ENCODE results near the gene RPP25L.

- peak; percentile 56 for TF ChIP-seq EZH2 (IDR thresholded peaks at IDR 0.05; ENCODE audit: low read depth, unreplicated experiment)
- no peak for TF ChIP-seq CTCF (conservative IDR thresholded peaks at IDR 0.05; ENCODE audit: low read depth in 2 of 2)
- TF ChIP-seq CREB1 (CRISPR knock-in tag; IDR thresholded peaks at IDR 0.05; ENCODE audit: low read depth) = no peak
Observed at GRCh38 chr9:34576597-34577399, 35.1 kb downstream of the RPP25L start.
